ENCODE data around the gene PLEKHF1.
A peak's percentile ranks its signal among the peaks of the same experiment; 100 is the strongest.
"Not testable (repeated sequence)": the region's sequence is repeated elsewhere in the genome, so short reads cannot be mapped to it uniquely, and the experiment has no call there.

PLEKHF1 gene

GRCh38 chr19:29665826-29666577 lies 741 bp downstream of the PLEKHF1 start:
- no peak for TF ChIP-seq CTCF (conservative IDR thresholded peaks at IDR 0.05; ENCODE audit: low read depth, low read length)
- no peak for DNase-seq (ENCODE audit: low read depth)
- peak overlapping the region; percentile 60 for H3K4me3 ChIP-seq (ENCODE audit: low read length)

- no peak for DNase-seq (ENCODE audit: low read depth)
- H3K4me3 ChIP-seq (ENCODE audit: low read length): peak overlapping the region; percentile 60
Measured at GRCh38 chr19:29666578-29667386, 1.5 kb downstream of the PLEKHF1 start.

GRCh38 chr19:29667387-29667783 lies 2.1 kb downstream of the PLEKHF1 start:
- no peak for TF ChIP-seq CTCF (conservative IDR thresholded peaks at IDR 0.05; ENCODE audit: low read depth, low read length)
- no peak overlapping the region for H3K4me3 ChIP-seq (ENCODE audit: low read length)
- no peak for DNase-seq (ENCODE audit: low read depth)

More at GRCh38 chr19:29666578-29667386, 1.5 kb downstream of the PLEKHF1 start:
- TF ChIP-seq CTCF (conservative IDR thresholded peaks at IDR 0.05; ENCODE audit: low read depth, low read length): no peak

GRCh38 chr19:29667901-29668341 lies 2.7 kb downstream of the PLEKHF1 start:
- DNase-seq (ENCODE audit: low read depth): no peak
- TF ChIP-seq CTCF (conservative IDR thresholded peaks at IDR 0.05; ENCODE audit: low read depth, low read length): no peak
- H3K4me3 ChIP-seq (ENCODE audit: low read length): no peak overlapping the region

GRCh38 chr19:29668746-29669609 lies 3.7 kb downstream of the PLEKHF1 start:
- H3K4me3 ChIP-seq (ENCODE audit: low read length): no peak overlapping the region
- peak; percentile 30 for TF ChIP-seq CTCF (conservative IDR thresholded peaks at IDR 0.05; ENCODE audit: low read depth, low read length)
- DNase-seq (ENCODE audit: low read depth): no peak

- H3K4me3 ChIP-seq (ENCODE audit: low read length): no peak overlapping the region
- DNase-seq (ENCODE audit: low read depth): no peak
- no peak for TF ChIP-seq CTCF (conservative IDR thresholded peaks at IDR 0.05; ENCODE audit: low read depth, low read length)
Measured at GRCh38 chr19:29670255-29670654, 5.0 kb downstream of the PLEKHF1 start.

GRCh38 chr19:29671026-29671392 lies 5.7 kb downstream of the PLEKHF1 start:
- not testable (repeated sequence) for H3K4me3 ChIP-seq (ENCODE audit: low read length)

More at GRCh38 chr19:29671026-29671392, 5.7 kb downstream of the PLEKHF1 start:
- not testable (repeated sequence) for DNase-seq (ENCODE audit: low read depth)

Measured in retinal pigment epithelial cell (primary cell).